HCT116 (cell line): ENCODE data around the gene TTLL11. TPM values are rescaled to one million over a fixed set of nuclear protein-coding genes. Genes with fewer than 3 reads are reported as not detected.

ENCODE experiments used
- ATAC-seq: fragments of 200-7000 bp; cut with Tn5 transposase; 2 replicates; pipeline ENCODE4 v1.9.1; 2020; ENCODE audit warnings: mild to moderate bottlenecking, moderate library complexity
- BruUV-seq: library from RNA; stranded (reverse); fragments of 400-500 nt; replicated peaks from 2 replicates; lab custom pipeline; 2021; lab: Mats Ljungman, UMichigan
- CTCF ChIA-PET: fragments of 300-600 bp; sonication (Branson Sonifier 250); formaldehyde crosslinking; loops from one replicate; lab custom pipeline; 2021; ENCODE audit warnings: antibody characterized with exemption; lab: Charles Lee
- POLR2A ChIA-PET: fragments of 300-600, 350-600 bp; sonication (Branson Sonifier 250); formaldehyde crosslinking; loops from one replicate; lab custom pipeline; 2021; ENCODE audit warnings: antibody characterized with exemption; lab: Charles Lee
- RAD21 ChIA-PET, 2 experiments: fragments of 300-600 bp; sonication (Branson Sonifier 250); formaldehyde crosslinking; loops; one replicate each; lab custom pipeline; 2023; ENCODE audit warnings: low total read pairs in 2 of 2; ENCODE audit not compliant: uncharacterized antibody in 2 of 2, unreplicated experiment in 2 of 2, low non-redundant PET in 1 of 2; lab: Charles Lee
- DNase-seq: peaks from one replicate; pipeline ENCODE4 v3.0.0-alpha.2; 2010; ENCODE audit warnings: low read depth, low spot score
- H2AFZ ChIP-seq: fragments of 200-600 bp; shearing (Covaris generic), sonication (generic); 2 replicates; pipeline ENCODE4 v1.6.1; 2017; ENCODE audit warnings: low read depth, mixed run types, mixed read lengths, antibody characterized with exemption, low read length; ENCODE audit not compliant: poor library complexity, severe bottlenecking
- H3K27ac ChIP-seq: 2 replicates; pipeline ENCODE4 v1.5.1; 2012; ENCODE audit warnings: low read depth, low read length
- H3K27me3 ChIP-seq: fragments of 200-600 bp; sonication (generic); 2 replicates; pipeline ENCODE4 v1.6.1; 2016; ENCODE audit warnings: mixed run types, low read length, mixed read lengths; ENCODE audit not compliant: insufficient read depth
- H3K36me3 ChIP-seq, 2 experiments: fragments of 200-500 bp in 1 of 2; fragments of 200-600 bp in 1 of 2; sonication (Bioruptor generic) in 1 of 2; sonication (generic) in 1 of 2; 2 replicates each; pipeline versions ENCODE4 v1.5.1 to v1.6.1; 2014 to 2016; ENCODE audit warnings: low read length in 2 of 2, inconsistent platforms in 1 of 2, mixed read lengths in 1 of 2, mixed run types in 1 of 2; ENCODE audit not compliant: insufficient read depth in 2 of 2, control insufficient read depth in 1 of 2
- H3K4me1 ChIP-seq, 2 experiments: fragments of 200-600 bp in 1 of 2; sonication (generic) in 1 of 2; 2 replicates each; pipeline versions ENCODE4 v1.5.1 to v1.6.1; 2012 to 2017; ENCODE audit warnings: low read length in 2 of 2, inconsistent platforms in 1 of 2, mild to moderate bottlenecking in 1 of 2, mixed read lengths in 1 of 2, mixed run types in 1 of 2, moderate library complexity in 1 of 2; ENCODE audit not compliant: insufficient read depth in 2 of 2, control insufficient read depth in 1 of 2
- H3K4me2 ChIP-seq: fragments of 200-600 bp; sonication (generic); 2 replicates; pipeline ENCODE4 v1.6.1; 2017; ENCODE audit warnings: mixed run types, low read length, mixed read lengths
- H3K4me3 ChIP-seq, 2 experiments: fragments of 200-600 bp in 1 of 2; sonication (generic) in 1 of 2; replicated peaks in 1 of 2; 2 replicates each; pipeline ENCODE4 v1.5.1; 2011 to 2016; ENCODE audit warnings: low read length in 2 of 2, control low read depth in 1 of 2, low read depth in 1 of 2, mild to moderate bottlenecking in 1 of 2, mixed read lengths in 1 of 2, mixed run types in 1 of 2
- H3K79me2 ChIP-seq: fragments of 200-600 bp; sonication (generic); 2 replicates; pipeline ENCODE4 v1.6.1; 2017; ENCODE audit warnings: mild to moderate bottlenecking, mixed run types, low read length, moderate library complexity, mixed read lengths; ENCODE audit not compliant: insufficient read depth
- H3K9ac ChIP-seq: fragments of 200-600 bp; sonication (generic); 2 replicates; pipeline ENCODE4 v1.6.1; 2016; ENCODE audit warnings: low read length, mixed read lengths
- H3K9me2 ChIP-seq: fragments of 200-600 bp; sonication (generic), shearing (Covaris generic); 2 replicates; pipeline ENCODE4 v1.6.1; 2017; ENCODE audit warnings: mixed run types, mild to moderate bottlenecking, moderate library complexity; ENCODE audit not compliant: insufficient read depth
- H3K9me3 ChIP-seq, 2 experiments: fragments of 200-500 bp in 1 of 2; fragments of 200-600 bp in 1 of 2; sonication (Bioruptor generic) in 1 of 2; sonication (generic) in 1 of 2; 2 replicates each; pipeline ENCODE4 v1.6.1; 2014 to 2017; ENCODE audit warnings: low read length in 2 of 2, mixed read lengths in 2 of 2, inconsistent platforms in 1 of 2, low read depth in 1 of 2, mild to moderate bottlenecking in 1 of 2, mixed run types in 1 of 2, moderate library complexity in 1 of 2; ENCODE audit not compliant: control insufficient read depth in 1 of 2, insufficient read depth in 1 of 2
- H4K20me1 ChIP-seq: fragments of 200-600 bp; sonication (generic), shearing (Covaris generic); 2 replicates; pipeline ENCODE4 v1.6.1; 2017; ENCODE audit warnings: mixed run types, mild to moderate bottlenecking, moderate library complexity; ENCODE audit not compliant: insufficient read depth
- CTCF ChIP-seq, 3 experiments: fragments of 200-600 bp in 1 of 3; sonication (generic) in 1 of 3; IDR thresholded peaks in 2 of 3; conservative IDR thresholded peaks in 1 of 3; 2 replicates each; pipeline ENCODE4 v1.5.1; 2012 to 2017; ENCODE audit warnings: low read depth in 2 of 3, low read length in 2 of 3, antibody characterized with exemption in 1 of 3, borderline replicate concordance in 1 of 3, control low read depth in 1 of 3, mild to moderate bottlenecking in 1 of 3, mixed read lengths in 1 of 3, mixed run types in 1 of 3, moderate library complexity in 1 of 3; ENCODE audit not compliant: insufficient read depth in 1 of 3
- YY1 ChIP-seq: IDR thresholded peaks from 2 replicates; pipeline ENCODE4 v1.6.1; 2011; ENCODE audit warnings: low read length, low read depth, moderate library complexity, mild to moderate bottlenecking; ENCODE audit not compliant: insufficient replicate concordance; ENCODE audit errors: extremely low read depth
- intact Hi-C: fragments of 100-400 bp; cut with micrococcal nuclease; formaldehyde crosslinking; loops from 2 replicates; pipeline ENCODE4 v1.10.0; 2022
- total RNA-seq: library from RNA; stranded (reverse); gene quantifications from one replicate; pipeline ENCODE4 v1.2.1, GENCODE V29; 2021; ENCODE audit not compliant: unreplicated experiment

The TTLL11 gene
- total RNA-seq, 1 experiment from 2014 or later: 2.2 TPM

DNA sequence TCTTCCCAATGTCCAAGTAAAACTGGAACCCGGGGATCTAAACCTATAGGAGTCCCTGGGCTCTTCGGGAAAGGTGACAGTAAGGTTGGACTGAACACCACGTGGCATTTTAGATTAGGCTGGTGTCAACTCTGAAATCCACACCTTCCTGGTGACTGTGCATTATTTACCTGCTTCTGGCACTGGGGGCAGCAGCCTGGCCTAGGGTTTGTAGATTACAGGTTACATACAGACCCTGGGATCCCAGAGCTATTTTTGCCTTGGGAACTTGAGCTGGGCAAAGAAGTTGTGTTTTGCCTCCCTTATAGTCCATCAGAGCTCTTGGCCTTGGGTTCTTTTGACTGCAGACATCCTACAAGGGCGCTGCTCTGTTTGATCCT, 268.5 kb downstream of the TTLL11 start:
- ChIA-PET CTCF (no interaction called here), POLR2A (no interaction called here)

More for the DNA sequence above, 268.5 kb downstream of the TTLL11 start:
- no peak overlapping the region for H3K9ac ChIP-seq
- TF ChIP-seq CTCF (IDR thresholded peaks at IDR 0.05 in 2 of 3, conservative IDR thresholded peaks at IDR 0.05 in 1 of 3; ENCODE audit: borderline replicate concordance in 1 of 3, insufficient read depth in 1 of 3, low read depth in 2 of 3, low read length in 2 of 3): peak in 2 of 3 experiments; percentile 24 to 33; a peak in 2 of 6 replicates
- TF ChIP-seq YY1: no peak
- TF ChIP-seq, all 23 proteins: peak for 1
- no peaks in the 10 kb centered on the region for H3K36me3 ChIP-seq
- no peaks in the 10 kb centered on the region for H3K9me2 ChIP-seq
- H3K27ac ChIP-seq: no peak overlapping the region
- RAD21 ChIA-PET: no interaction called here
- H2AFZ ChIP-seq: no peak overlapping the region
- no TSS peak for BruUV-seq
- H3K27me3 ChIP-seq: no peaks in the 10 kb centered on the region
- intact Hi-C loops: no loop called here
- DNase-seq (no peak), ATAC-seq (peak; percentile 88)
- H3K9me3 ChIP-seq: no peaks in the 10 kb centered on the region
- H4K20me1 ChIP-seq: no peaks in the 10 kb centered on the region
- no peak overlapping the region for H3K4me3 ChIP-seq
- peaks cover 0 to 15% of the 10 kb centered on the region in 2 experiments; a peak in 2 of 4 replicates for H3K4me1 ChIP-seq
- H3K4me2 ChIP-seq: no peak overlapping the region
- H3K79me2 ChIP-seq: no peaks in the 10 kb centered on the region
